ENCODE measurements around the gene PPFIBP2.

Gene PPFIBP2

DNA sequence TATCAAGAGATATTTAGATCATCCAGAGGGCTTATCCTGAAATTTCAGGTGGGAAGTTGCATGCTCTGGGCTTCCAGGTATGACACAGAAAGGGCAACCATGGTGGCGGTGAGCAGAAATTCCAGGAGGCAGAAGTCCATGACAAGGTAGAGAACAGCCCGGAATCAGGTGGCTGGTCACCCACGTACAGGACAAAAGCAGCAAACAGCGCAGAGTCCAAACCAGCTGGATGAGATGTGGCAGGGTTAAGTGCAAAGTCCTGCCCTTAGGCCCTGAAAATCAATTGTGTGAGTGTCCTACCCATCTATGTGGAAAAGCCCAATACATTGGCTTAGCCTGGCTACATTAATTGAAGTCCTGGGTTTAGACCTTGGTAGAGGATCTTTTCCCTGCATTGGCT, 11.6 kb downstream of the PPFIBP2 start:
- no peak for DNase-seq (ENCODE audit: low read depth)

DNA sequence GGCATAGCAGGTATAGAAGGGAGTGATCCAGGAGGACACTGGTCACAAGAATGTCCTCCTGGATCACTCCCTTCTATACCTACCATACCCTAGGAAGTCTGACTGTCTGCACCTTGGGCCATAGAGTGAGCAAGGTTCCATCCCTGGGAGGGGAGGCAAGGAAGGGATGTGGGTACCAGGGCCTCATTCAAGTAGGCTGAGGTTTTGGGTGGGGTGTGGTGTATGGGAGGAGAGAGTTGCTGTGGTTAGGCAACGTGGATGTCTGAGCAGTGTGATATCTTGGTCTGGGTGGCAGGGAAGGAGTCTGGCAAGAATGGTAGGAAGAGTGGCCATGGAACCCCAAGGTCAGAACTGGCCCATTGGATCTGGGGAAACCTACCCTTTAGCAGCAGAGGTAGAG, 13.2 kb downstream of the PPFIBP2 start:
- DNase-seq (ENCODE audit: low read depth), result no peak

DNA sequence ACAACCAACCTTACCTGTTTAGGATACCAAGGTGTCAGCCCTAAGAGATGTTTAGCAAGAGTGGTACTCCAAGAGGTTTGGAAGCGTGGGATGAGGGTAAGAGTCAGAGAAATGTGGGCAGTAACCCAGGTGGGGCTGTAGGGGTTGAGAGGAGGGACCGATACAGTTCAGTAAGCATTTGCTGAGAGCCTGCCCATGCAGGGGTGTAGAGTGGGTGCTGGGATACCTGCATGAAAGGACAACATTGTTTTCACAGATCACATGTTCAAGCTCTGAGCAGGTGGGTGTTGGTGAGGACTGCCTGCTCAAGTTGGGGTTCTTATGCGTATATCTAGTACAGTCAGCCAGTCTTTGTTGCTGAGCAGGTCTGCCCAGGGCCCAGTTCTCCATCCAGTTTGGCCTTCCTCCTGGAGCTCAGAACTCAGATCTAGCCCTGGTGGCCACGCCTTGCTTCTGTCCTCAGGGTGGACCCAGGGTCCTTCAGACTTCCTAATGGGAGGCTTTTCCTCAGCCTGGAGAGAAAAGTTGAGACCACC, 14.8 kb downstream of the PPFIBP2 start:
- no peak for DNase-seq (ENCODE audit: low read depth)

DNA sequence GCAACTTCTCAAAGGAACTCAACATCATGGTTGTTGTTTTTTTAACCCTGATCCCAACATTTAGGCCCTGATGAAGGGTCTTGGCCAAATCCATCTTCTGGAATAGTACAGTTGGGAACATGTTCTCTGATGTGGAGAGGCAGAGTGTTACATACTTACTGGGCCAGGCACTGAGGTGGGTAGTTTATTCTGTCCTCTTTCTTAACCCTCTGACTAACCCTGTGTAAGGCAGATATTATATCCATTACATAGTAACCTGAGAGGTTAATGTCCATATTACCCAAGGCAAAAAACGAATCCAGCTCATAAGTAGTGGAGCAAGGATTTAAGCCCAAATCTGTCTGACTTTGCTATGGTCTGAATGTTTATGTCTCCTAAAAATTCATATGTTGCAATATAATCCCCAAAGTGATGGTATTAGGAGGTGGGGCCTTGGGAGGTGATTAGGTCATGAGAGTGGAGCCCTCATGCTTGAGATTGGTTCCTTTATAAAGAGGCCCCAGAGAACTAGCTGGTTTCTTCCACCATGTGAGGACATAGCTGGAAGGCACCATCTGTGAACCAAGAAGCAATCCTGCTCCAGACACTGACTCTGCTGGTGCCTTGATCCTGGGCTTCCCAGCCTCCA, 16.3 kb downstream of the PPFIBP2 start:
- DNase-seq (ENCODE audit: low read depth), result no peak

- DNase-seq (ENCODE audit: low read depth), result no peak
Observed at GRCh38 chr11:7531011-7531410, 17.2 kb downstream of the PPFIBP2 start.

GRCh38 chr11:7532405-7533145, 18.8 kb downstream of the PPFIBP2 start:
- no peak for DNase-seq (ENCODE audit: low read depth)

- no peak for DNase-seq (ENCODE audit: low read depth)
Observed at GRCh38 chr11:7533199-7534041, 19.6 kb downstream of the PPFIBP2 start.

DNA sequence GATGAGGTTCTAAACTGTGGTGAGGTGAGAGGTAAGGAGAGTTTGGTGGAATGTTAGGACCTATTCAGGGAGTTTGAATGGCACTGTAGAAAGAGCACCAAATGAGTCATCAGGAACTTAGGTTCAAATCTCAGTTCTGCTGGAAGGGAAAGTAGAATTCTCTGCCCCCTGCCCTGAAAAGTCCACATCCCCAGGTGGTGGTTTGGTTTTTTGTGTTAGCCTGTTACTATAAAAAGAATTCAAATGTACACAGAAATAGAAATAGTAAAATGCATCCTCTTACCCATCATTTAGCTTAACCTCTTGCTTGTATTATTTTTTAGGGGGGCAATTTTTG, 20.2 kb downstream of the PPFIBP2 start:
- DNase-seq (ENCODE audit: low read depth), result no peak

DNA sequence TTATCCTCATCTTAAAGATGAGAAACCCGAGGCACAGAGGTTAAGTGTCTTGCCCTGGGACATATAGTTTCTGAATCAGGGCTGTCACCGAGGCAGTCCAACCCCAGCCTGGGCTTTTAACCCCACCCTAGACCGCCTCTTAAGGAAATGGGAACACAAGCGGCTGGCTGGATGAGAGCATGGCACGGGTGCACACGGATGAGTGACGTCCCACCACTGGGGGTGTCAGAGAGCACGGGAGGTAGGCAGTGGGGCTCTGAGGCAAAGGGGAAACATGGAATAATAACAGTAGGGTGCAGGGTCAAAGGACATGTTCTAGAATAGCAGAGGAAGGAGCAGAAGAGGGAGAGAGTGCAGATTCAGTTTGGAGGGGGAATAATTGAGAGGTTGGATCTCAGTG, 22.3 kb downstream of the PPFIBP2 start:
- no peak for DNase-seq (ENCODE audit: low read depth)

DNA sequence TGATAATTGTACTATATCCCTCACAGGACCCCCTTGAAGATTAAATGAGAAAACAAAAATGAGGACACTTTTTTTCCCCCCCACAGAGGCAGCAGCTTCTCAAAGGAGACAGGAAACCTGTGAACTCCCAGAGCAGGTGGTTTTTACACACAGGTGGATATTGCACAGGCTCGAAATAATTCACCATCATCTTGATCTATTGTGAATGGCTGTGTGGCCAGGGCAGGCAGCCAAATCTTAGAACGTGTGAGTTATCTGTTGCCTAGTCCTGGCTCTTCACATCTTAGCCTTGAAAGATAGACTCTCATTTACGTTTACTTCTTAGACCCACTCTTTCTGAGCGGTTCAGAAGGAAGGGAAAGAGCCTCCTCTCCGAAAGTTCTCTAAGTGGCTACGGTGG, 23.5 kb downstream of the PPFIBP2 start:
- no peak for DNase-seq (ENCODE audit: low read depth)

DNA sequence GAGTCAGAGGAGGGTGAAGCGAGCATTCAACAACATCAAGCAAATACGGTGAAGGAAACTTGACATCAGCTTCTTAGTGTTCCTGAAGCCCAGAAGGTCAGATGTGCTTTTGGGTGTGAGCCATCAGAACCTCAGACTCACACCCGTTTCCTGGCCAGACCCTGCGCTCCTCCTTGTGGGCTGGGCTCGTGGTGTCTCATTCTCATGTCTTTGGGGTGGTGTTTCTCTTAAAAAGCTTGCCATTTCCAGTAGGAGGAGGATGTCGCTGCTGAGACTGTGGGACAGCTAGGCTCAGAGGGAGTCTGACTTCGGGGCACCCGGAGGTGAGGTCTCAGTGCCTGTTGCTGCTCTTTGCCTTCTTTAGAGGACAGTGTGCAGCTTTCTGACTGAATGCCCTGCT, 24.2 kb downstream of the PPFIBP2 start:
- DNase-seq (ENCODE audit: low read depth), result no peak

- DNase-seq (ENCODE audit: low read depth), result no peak
Observed at GRCh38 chr11:7538466-7539454, 25.0 kb downstream of the PPFIBP2 start.

DNA sequence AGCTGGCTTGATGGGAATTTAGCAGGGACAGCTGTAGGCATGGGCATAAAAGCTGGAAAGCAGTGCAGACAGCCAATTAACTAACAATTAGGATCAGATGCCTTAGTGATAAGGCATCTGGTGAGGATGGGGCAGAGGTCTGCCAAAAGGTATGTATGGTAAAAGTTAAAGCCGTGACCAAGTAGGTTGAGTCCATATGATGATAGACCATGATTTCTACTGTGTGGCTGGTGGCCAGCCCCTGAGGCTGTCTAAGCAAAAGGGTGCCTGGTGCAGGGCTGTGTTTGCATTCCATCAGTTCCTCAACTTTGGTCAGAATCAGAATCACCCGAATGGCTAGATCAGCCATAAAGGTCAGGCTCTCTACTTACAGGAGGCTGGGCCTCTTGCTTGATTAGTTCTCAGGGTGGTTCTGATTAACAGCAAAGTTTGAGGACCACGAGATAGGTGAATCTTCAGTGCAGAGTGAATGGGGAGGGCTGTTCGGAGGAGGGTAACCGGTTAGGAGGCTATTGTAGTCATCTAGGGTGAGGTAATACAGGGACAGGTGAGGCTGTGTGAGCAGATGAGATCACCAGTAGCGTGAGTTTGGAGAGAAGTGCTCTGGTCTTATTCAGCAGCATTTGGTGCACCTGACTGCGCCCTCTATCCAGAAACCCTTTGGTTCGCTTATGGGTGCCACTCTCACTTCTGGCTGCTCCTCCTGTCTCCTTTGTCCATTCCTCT, 27.2 kb downstream of the PPFIBP2 start:
- DNase-seq (ENCODE audit: low read depth), result no peak

- DNase-seq (ENCODE audit: low read depth), result no peak
Observed at GRCh38 chr11:7543302-7543701, 29.5 kb downstream of the PPFIBP2 start.

GRCh38 chr11:7544021-7544420, 30.2 kb downstream of the PPFIBP2 start:
- DNase-seq (ENCODE audit: low read depth), result no peak

- DNase-seq (ENCODE audit: low read depth), result no peak
Observed at GRCh38 chr11:7545611-7546010, 31.8 kb downstream of the PPFIBP2 start.

DNA sequence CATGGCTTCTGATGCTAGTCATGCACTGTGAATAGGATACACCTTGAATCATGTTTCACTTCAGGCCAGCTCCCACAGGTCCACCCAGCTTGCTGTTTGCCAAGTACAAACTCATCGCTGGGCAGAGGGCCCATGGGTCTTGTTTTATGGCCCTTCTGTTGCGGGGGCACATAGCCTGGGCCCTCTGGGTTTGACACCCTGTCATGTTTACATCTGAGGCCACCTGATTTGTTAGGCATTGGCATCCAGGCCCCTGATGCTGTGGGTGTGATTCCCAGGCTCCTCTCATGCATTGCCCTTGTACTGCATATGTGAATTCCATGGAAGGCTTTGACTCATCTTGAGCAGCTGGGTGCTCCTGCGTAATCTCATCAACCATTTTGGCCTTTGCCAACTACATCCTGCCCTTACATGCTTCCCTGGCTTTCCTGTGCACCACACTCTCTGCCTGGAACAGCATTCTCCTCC, 32.6 kb downstream of the PPFIBP2 start:
- DNase-seq (ENCODE audit: low read depth), result no peak

- DNase-seq (ENCODE audit: low read depth), result no peak
Observed at GRCh38 chr11:7547687-7548086, 33.9 kb downstream of the PPFIBP2 start.

DNA sequence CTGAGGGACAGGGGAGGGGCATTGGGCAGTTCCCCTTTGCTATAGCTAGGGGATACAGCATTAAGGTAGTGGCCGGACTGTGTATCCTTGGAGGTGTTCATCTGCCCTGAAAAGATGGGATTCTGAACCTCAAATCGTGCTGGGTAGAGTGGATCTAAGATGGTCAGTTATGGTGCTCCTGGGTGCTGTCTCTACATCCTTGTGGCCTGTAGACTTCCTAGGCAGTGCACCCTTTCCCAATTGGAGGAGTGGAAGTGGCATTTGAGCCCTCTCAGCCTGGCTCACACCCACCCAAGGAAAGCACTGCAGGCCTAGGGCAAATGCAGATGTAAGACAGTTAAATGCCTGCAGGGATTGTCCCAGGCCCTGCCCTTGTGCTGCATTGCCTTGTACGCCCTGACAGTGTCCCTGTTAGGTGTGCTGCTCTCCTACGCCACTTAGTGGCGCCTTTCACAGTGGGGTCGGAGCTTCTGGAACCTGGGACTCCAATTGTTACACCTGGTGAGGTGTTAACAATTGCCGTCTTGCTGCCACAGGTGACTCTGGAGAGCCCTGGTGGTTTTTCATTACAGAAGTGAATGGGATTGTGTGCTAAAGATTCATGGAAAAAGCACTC, 35.0 kb downstream of the PPFIBP2 start:
- DNase-seq (ENCODE audit: low read depth), result no peak

GRCh38 chr11:7549681-7550080, 35.9 kb downstream of the PPFIBP2 start:
- no peak for DNase-seq (ENCODE audit: low read depth)
